Measurements from ENCODE around the gene RHO. TPM values are rescaled to one million over a fixed set of nuclear protein-coding genes. Genes with fewer than 3 reads are reported as not detected.

The RHO gene
- total and polyA plus RNA-seq, 2 donors (not counting 1 experiment from before 2014, with no cell fraction given), result not detected

DNA sequence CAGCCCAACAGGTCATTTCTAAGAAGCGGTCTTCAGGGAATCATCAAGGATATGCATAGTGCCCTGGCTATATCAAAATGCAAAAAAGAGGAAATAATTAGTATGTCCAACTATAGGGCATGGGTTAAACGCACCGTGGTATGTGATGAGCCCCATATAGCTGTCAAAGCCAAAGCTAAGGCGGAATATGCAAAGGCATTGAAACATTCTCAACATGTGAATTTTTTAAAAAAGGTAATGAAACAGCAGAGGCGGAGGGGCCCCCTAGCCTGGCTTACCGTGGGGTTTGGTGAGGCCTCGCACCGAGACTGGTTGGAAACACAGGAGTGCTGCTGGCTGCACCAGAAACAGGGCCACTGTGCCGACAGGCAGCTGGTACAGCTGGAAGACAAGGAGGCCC lies 54.9 kb downstream of the RHO start:
- Histone ChIP-seq H2AFZ (ENCODE audit: low read length) (no peak overlapping the region), H3K9ac (ENCODE audit: insufficient read depth, low read length) (no peak overlapping the region), H3K4me2 (ENCODE audit: extremely low read depth, insufficient read depth, low read length) (no peak overlapping the region), H3K4me1 (ENCODE audit: control insufficient read depth, extremely low read depth, insufficient read depth, low read length) (peaks cover 16% of the 10 kb centered on the region), H3K79me2 (ENCODE audit: control insufficient read depth, insufficient read depth, low read length) (peaks cover 2% of the 10 kb centered on the region), H3K9me3 (ENCODE audit: control insufficient read depth, insufficient read depth, low read depth, low read length) (no peaks in the 10 kb centered on the region), H4K20me1 (ENCODE audit: control insufficient read depth, extremely low read depth, insufficient read depth, low read length) (no peaks in the 10 kb centered on the region), H3K4me3 (replicated peaks in 1 of 4; ENCODE audit: control extremely low read depth in 1 of 4, insufficient read depth in 1 of 4, low read depth in 3 of 4, low read length in 4 of 4) (no peak overlapping the region), H3K27me3 (ENCODE audit: control insufficient read depth, insufficient read depth, low read length) (no peaks in the 10 kb centered on the region), H3K27ac (ENCODE audit: insufficient read depth, low read length) (no peak overlapping the region), H3K36me3 (ENCODE audit: control insufficient read depth, insufficient read depth, low read length) (peaks cover 24% of the 10 kb centered on the region)
- TF ChIP-seq EZH2 (IDR thresholded peaks at IDR 0.05; ENCODE audit: low read length, missing control alignments), result no peak
- TF ChIP-seq, protein P1, sequence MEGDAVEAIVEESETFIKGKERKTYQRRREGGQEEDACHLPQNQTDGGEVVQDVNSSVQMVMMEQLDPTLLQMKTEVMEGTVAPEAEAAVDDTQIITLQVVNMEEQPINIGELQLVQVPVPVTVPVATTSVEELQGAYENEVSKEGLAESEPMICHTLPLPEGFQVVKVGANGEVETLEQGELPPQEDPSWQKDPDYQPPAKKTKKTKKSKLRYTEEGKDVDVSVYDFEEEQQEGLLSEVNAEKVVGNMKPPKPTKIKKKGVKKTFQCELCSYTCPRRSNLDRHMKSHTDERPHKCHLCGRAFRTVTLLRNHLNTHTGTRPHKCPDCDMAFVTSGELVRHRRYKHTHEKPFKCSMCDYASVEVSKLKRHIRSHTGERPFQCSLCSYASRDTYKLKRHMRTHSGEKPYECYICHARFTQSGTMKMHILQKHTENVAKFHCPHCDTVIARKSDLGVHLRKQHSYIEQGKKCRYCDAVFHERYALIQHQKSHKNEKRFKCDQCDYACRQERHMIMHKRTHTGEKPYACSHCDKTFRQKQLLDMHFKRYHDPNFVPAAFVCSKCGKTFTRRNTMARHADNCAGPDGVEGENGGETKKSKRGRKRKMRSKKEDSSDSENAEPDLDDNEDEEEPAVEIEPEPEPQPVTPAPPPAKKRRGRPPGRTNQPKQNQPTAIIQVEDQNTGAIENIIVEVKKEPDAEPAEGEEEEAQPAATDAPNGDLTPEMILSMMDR (conservative IDR thresholded peaks at IDR 0.05 in 1 of 2, IDR thresholded peaks at IDR 0.05 in 1 of 2; ENCODE audit: low read depth in 1 of 2, low read length in 2 of 2), result no peak
- no peak for DNase-seq (ENCODE audit: low read depth in 2 of 2)

DNA sequence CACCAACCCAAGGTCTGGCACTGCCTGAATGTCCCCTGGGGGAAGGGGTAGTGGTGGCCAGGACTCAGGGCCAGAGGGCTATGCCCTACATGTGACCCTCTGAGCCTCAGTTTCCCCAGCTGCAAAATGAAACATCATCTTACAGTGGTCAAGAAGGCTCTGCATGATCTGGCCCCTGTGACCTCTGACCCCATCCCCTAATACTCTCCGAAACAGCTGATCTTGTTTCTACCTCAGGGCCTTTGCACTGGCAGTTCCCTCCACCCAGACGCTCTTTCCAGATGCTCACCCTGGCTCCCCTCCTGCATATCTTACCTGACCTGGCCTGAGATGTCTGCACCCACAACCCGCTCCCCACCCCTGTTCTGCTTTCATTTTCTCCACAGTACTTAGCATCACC lies 56.2 kb downstream of the RHO start:
- no peak overlapping the region for H3K27ac ChIP-seq (ENCODE audit: insufficient read depth, low read length)
- H3K4me3 ChIP-seq (replicated peaks in 1 of 4; ENCODE audit: control extremely low read depth in 1 of 4, insufficient read depth in 1 of 4, low read depth in 3 of 4, low read length in 4 of 4), result no peak overlapping the region
- TF ChIP-seq, protein P1 (conservative IDR thresholded peaks at IDR 0.05 in 1 of 2, IDR thresholded peaks at IDR 0.05 in 1 of 2; ENCODE audit: low read depth in 1 of 2, low read length in 2 of 2), result no peak
- no peak for TF ChIP-seq EZH2 (IDR thresholded peaks at IDR 0.05; ENCODE audit: low read length, missing control alignments)
- peaks cover 5% of the 10 kb centered on the region for H3K79me2 ChIP-seq (ENCODE audit: control insufficient read depth, insufficient read depth, low read length)
- no peaks in the 10 kb centered on the region for H3K9me3 ChIP-seq (ENCODE audit: control insufficient read depth, insufficient read depth, low read depth, low read length)
- peaks cover 16% of the 10 kb centered on the region for H3K4me1 ChIP-seq (ENCODE audit: control insufficient read depth, extremely low read depth, insufficient read depth, low read length)
- no peaks in the 10 kb centered on the region for H3K27me3 ChIP-seq (ENCODE audit: control insufficient read depth, insufficient read depth, low read length)
- H4K20me1 ChIP-seq (ENCODE audit: control insufficient read depth, extremely low read depth, insufficient read depth, low read length), result no peaks in the 10 kb centered on the region
- no peak overlapping the region for H2AFZ ChIP-seq (ENCODE audit: low read length)
- H3K36me3 ChIP-seq (ENCODE audit: control insufficient read depth, insufficient read depth, low read length), result peaks cover 22% of the 10 kb centered on the region
- no peak for DNase-seq (ENCODE audit: low read depth in 2 of 2)
- H3K4me2 ChIP-seq (ENCODE audit: extremely low read depth, insufficient read depth, low read length), result no peak overlapping the region
- no peak overlapping the region for H3K9ac ChIP-seq (ENCODE audit: insufficient read depth, low read length)

Other genes starting within 250 kb of the RHO start
- gene HMCES, start 249.8 kb upstream of the RHO start, total RNA-seq, result 11.8 and 12.2 TPM in 2 replicates
- gene HMCES, start 249.8 kb upstream of the RHO start, polyA plus RNA-seq, result 22.6 and 22.8 TPM in 2 replicates
- gene EFCAB12, start 100.0 kb upstream of the RHO start, total RNA-seq, result under 0.01 and 0.17 TPM in 2 replicates
- gene EFCAB12, start 100.0 kb upstream of the RHO start, polyA plus RNA-seq, result 0.07 TPM in 1 of 2 replicates, not detected in the other
- gene MBD4, start 88.7 kb upstream of the RHO start, total RNA-seq, result 35.2 and 35.5 TPM in 2 replicates
- 24.6 and 27.4 TPM in 2 replicates for gene MBD4, start 88.7 kb upstream of the RHO start, polyA plus RNA-seq
- 16.9 and 27.2 TPM in 2 replicates for gene IFT122, start 88.4 kb upstream of the RHO start, total RNA-seq
- gene IFT122, start 88.4 kb upstream of the RHO start, polyA plus RNA-seq, result 13.2 and 17.9 TPM in 2 replicates
- gene H1-8, start 14.5 kb downstream of the RHO start, total RNA-seq, result not detected in 2 replicates
- gene H1-8, start 14.5 kb downstream of the RHO start, polyA plus RNA-seq, result not detected in 2 replicates
- gene PLXND1, start 78.0 kb downstream of the RHO start, total RNA-seq, result 76.8 and 109 TPM in 2 replicates
- 41.0 and 89.6 TPM in 2 replicates for gene PLXND1, start 78.0 kb downstream of the RHO start, polyA plus RNA-seq